Measurements from ENCODE around the gene PLCB1.
A peak's percentile ranks its signal among the peaks of the same experiment; 100 is the strongest.

PLCB1 gene

DNA sequence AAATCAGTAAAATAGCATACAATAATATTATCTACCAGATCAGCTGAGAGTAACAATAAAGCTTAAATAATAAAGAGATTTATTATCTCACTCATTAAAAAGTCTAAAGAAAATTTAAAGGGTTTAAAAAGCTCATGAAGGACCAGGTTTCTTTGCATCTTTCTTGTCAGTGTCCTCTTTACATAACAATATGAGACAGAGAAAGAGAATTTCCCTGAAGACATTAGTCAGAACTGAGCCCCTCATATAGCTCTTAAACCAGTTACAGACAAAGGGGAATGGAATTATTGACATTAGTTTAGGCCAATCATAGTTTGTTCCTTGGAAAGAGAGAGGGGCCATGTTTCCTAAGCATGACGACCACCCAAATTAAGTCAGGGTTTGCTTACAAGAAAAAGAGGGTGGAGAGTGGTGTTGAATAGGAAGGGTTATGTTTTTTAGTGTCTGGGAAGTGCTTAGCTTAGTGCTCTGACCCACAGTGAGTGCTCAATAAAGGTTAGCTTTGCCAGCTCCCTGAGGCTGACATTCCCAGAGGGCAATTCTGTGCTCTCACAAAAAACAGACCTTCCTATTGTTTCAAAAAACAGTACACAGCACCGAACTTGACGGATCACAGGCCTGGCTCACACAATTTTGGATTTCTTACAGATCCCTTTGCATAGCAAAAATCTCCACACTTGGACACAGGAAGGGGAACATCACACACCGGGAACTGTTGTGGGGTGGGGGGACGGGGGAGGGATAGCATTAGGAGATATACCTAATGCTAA lies 3.6 kb upstream of the PLCB1 start:
- no peak overlapping the region for H3K4me3 ChIP-seq
- DNase-seq (ENCODE audit: low spot score) = no peak
- no peak overlapping the region for H3K27ac ChIP-seq
- TF ChIP-seq, protein P1, sequence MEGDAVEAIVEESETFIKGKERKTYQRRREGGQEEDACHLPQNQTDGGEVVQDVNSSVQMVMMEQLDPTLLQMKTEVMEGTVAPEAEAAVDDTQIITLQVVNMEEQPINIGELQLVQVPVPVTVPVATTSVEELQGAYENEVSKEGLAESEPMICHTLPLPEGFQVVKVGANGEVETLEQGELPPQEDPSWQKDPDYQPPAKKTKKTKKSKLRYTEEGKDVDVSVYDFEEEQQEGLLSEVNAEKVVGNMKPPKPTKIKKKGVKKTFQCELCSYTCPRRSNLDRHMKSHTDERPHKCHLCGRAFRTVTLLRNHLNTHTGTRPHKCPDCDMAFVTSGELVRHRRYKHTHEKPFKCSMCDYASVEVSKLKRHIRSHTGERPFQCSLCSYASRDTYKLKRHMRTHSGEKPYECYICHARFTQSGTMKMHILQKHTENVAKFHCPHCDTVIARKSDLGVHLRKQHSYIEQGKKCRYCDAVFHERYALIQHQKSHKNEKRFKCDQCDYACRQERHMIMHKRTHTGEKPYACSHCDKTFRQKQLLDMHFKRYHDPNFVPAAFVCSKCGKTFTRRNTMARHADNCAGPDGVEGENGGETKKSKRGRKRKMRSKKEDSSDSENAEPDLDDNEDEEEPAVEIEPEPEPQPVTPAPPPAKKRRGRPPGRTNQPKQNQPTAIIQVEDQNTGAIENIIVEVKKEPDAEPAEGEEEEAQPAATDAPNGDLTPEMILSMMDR (IDR thresholded peaks at IDR 0.05) = no peak

DNA sequence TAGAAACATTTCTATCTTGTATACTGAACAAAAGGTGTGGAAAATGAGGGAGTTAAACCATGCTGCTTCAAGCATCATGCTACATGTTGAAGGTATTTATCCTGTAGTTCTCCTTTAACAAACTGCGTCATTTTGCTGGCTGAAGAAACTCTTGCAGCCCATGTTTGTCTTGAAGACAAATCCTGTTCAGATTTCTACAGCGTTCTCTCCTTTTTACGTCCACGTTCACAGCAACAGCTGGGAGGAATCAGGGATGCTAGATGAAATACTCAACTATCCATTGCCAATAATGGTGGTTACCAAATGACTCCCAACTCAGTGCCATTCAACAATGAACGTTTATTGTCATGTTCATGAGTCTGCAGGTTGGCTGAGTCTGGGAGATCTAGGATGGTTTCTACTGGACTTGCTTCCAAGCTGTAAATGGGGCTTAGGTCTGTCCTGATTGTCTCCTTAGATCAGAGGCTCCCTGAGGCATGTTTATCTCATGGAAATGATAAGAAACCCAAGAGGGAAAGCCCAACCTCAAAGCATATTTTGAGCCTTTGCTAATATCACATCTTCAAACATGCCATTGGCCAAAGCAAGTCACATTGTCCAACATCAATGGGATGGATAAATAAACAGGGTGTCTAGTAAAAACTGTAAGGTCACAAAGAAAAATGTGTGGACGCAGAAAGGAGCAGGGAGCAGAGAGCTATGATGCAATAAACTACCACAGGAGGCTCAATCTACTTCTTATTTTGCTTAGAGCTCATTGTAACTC lies 2.7 kb upstream of the PLCB1 start:
- Histone ChIP-seq H3K4me3 (no peak overlapping the region), H3K27ac (no peak overlapping the region)
- TF ChIP-seq, protein P1 (IDR thresholded peaks at IDR 0.05) = no peak
- DNase-seq (ENCODE audit: low spot score) = no peak

DNA sequence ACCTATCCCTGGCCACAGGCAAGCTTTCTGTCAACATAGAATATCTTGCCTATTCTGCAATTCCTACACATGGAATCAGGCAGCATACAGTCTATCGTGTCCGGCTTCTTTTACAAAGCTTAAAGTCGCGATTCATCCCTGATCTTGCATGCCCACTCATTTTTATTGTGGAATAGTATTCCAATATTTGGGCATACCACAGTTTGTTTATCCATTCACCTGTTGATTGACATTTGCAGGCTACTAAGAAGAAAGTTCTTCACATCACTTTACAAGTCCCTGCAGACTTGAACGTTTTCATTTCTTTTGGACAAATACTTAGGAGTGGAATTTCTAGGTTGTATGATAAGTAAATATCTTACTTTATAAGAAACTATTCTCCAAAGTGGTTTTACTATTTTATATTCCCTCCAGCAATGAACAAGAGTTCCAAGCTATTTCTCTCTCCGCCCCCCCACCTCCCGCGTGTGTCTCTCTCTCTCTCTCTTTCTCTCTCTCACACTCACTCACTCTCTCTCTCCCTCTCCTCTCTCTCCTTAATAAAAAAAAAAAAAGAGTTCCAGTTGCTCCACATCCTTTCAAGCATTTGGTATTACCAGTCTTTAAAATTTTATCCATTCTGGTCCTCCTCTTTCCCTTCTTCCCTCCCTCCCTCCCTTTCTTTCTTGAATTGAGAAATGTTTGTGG lies 1.1 kb upstream of the PLCB1 start:
- peak overlapping the region; percentile 86 for H3K4me3 ChIP-seq
- H3K27ac ChIP-seq = no peak overlapping the region
- TF ChIP-seq, protein P1 (IDR thresholded peaks at IDR 0.05) = no peak
- no peak for DNase-seq (ENCODE audit: low spot score)

DNA sequence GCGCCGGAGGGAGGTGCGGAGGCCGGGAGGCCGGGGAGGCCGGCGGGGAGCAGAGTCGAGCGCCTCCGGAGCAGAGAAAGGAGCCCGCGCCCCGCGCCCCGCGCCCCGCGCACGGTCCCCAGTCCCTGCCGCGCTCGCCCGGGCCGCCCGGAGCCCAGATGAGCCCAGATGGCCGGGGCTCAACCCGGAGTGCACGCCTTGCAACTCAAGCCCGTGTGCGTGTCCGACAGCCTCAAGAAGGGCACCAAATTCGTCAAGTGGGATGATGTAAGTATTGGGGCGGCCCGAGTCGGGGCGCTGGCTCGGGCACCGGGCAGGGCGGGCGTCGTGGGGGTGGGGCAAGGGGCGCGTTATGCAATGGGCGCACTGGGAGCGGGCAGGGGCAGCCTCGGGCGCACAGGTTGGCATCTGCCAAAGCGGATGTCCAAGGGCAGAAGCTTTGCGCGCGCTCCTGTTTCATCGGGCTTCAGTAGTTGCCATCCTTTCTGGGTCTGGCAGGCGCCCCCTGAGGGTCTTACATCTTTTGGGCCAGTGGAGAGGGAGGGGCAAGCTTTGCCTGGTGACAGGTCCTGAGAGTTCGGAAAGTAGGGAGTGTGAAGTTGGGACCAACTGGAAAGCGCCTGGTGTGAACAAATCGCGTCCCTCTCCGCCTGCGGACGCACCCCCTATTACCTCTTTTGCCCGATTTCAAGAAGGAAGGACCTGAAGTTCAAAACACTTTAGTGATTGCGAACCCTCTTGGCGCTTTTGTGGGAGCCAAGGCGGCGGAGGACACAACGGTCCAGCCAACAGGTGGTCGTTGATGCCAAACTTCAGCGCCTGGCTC lies 631 bp downstream of the PLCB1 start:
- Histone ChIP-seq H3K27ac (peak overlapping the region; percentile 60 to 82), H3K4me3 (peak overlapping the region; percentile 86)
- TF ChIP-seq, protein P1 (IDR thresholded peaks at IDR 0.05) = no peak
- DNase-seq (ENCODE audit: low spot score) = peak; percentile 77

DNA sequence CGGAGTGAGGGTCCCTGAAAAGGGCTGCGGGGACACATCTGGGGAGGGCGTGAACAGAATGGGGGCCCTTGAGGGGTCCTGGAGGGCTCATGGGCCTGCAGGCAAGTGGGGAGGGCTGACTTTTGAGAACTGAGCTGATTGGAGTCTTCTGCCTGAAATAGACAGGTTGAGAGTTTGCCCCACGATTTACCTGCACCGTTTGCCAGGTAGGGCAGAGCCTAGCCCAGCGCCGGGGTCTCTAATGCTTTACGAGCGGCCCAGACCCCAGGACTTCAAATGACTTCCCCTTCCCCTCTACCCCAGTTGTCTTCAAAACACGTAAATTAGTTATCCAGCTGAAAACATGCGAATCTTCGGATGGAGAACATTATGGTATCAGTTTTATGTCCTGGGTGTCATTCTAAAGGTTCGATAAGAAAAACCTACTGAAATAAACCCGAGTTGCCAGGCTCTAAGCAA lies 1.3 kb downstream of the PLCB1 start:
- no peak for DNase-seq (ENCODE audit: low spot score)
- TF ChIP-seq, protein P1 (IDR thresholded peaks at IDR 0.05) = no peak
- Histone ChIP-seq H3K27ac (peak overlapping the region in 1 of 2 donors; percentile 82), H3K4me3 (peak overlapping the region; percentile 86)

DNA sequence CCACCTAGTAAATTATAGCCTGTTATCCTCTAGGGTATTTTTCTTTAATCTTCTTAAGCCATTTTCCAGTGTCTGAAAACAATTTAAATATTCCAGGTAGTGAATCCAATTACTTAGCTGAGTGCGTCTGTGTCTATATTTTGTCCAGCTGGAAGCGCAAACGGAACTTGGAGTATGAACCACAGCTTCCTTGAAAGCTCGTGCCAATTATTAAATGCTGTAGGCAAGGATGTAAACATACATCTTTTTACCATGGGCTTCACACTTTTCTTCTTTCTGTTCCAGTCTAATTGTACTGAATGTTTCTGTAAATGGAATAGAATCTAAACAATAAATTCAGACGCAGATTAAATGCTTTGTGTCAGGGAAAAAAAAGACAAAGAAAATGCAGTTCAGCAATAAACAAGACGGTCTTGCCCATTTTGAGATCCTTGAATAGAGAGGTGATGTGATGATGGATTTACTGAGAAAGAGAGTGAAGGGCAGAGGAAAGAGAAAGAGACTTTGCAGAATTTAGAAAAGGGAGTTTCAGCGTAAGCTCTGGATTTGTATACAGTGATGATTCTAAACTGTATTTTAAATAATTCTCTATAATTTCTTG lies 1.9 kb downstream of the PLCB1 start:
- no peak for DNase-seq (ENCODE audit: low spot score)
- Histone ChIP-seq H3K27ac (peak overlapping the region in 1 of 2 donors; percentile 82), H3K4me3 (peak overlapping the region; percentile 86)
- TF ChIP-seq, protein P1 (IDR thresholded peaks at IDR 0.05) = no peak
